ENCODE results near the gene RETNLB. TPM values are rescaled to one million over a fixed set of nuclear protein-coding genes. Genes with fewer than 3 reads are reported as not detected.

Gene RETNLB
- total RNA-seq, 2 donors from 2014 or later, result not detected

DNA sequence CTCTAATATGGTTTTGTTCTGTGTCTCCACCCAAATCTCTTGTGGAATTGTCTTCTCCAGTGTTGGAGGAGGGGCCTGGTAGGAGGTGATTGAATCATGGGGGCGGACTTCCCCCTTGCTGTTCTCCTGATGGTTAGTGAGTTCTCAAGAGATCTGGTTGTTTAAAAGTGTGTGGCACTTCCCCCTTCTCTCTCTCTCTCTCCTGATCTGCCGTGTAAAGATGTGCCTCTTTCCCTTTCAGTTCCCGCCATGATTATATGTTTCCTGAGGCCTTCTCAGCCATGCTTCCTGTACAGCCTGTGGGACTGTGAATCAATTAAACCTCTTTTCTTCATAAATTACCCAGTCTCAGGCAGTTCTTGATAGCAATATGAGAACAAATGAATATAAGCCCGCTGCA, 33.1 kb downstream of the RETNLB start:
- H3K4me1 ChIP-seq (ENCODE audit: control insufficient read depth in 1 of 2, low read depth in 2 of 2), result no peaks in the 10 kb centered on the region
- no peaks in the 10 kb centered on the region for H3K9me3 ChIP-seq
- DNase-seq (ENCODE audit: low spot score) (no peak), ATAC-seq (ENCODE audit: insufficient number of reproducible peaks, low FRiP score, low read depth) (no peak)
- H3K27me3 ChIP-seq (replicated peaks; ENCODE audit: insufficient read depth), result no peaks in the 10 kb centered on the region
- no peak overlapping the region for H3K4me3 ChIP-seq
- H3K36me3 ChIP-seq, result no peaks in the 10 kb centered on the region
- TF ChIP-seq, protein P1, sequence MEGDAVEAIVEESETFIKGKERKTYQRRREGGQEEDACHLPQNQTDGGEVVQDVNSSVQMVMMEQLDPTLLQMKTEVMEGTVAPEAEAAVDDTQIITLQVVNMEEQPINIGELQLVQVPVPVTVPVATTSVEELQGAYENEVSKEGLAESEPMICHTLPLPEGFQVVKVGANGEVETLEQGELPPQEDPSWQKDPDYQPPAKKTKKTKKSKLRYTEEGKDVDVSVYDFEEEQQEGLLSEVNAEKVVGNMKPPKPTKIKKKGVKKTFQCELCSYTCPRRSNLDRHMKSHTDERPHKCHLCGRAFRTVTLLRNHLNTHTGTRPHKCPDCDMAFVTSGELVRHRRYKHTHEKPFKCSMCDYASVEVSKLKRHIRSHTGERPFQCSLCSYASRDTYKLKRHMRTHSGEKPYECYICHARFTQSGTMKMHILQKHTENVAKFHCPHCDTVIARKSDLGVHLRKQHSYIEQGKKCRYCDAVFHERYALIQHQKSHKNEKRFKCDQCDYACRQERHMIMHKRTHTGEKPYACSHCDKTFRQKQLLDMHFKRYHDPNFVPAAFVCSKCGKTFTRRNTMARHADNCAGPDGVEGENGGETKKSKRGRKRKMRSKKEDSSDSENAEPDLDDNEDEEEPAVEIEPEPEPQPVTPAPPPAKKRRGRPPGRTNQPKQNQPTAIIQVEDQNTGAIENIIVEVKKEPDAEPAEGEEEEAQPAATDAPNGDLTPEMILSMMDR (IDR thresholded peaks at IDR 0.05), result no peak
- H3K27ac ChIP-seq, result no peak overlapping the region

- H3K9me3 ChIP-seq, result no peaks in the 10 kb centered on the region
- DNase-seq (ENCODE audit: low spot score) (no peak), ATAC-seq (ENCODE audit: insufficient number of reproducible peaks, low FRiP score, low read depth) (no peak)
- TF ChIP-seq, protein P1 (IDR thresholded peaks at IDR 0.05), result no peak
- no peaks in the 10 kb centered on the region for H3K36me3 ChIP-seq
- H3K4me1 ChIP-seq (ENCODE audit: control insufficient read depth in 1 of 2, low read depth in 2 of 2), result no peaks in the 10 kb centered on the region
- no peaks in the 10 kb centered on the region for H3K27me3 ChIP-seq (replicated peaks; ENCODE audit: insufficient read depth)
- H3K27ac ChIP-seq, result no peak overlapping the region
- no peak overlapping the region for H3K4me3 ChIP-seq
Observed at GRCh38 chr3:108722724-108723123, 34.5 kb downstream of the RETNLB start.

DNA sequence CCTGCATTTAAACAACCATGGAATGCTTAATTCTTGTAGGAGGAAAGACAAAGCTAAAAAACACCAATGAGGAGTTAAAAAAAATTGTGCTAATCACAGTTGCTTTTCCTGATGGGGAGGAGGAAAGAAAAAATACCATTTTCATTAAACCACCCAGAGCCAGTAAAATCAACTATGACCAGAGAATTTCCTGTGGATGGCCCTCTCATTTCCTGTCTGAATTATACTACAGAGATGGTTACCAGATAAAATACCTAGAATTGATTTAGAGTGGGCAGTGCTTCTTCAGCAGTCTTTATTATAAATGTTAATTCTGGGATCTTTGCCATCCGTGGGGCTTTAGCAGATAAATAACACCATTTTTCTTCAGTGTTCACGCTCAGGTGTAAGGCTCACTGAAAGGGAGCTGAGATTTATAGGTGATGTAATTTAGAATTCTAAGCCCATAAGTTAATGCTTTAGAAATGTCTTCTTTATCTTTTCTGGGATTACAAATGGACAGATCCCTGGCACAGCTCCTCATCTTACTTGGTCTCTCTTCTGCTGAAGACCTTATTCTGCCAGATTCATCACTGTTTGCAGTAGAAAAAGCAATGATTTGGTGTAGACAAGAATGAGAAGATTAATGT, 37.9 kb downstream of the RETNLB start:
- H3K27me3 ChIP-seq (replicated peaks; ENCODE audit: insufficient read depth), result no peaks in the 10 kb centered on the region
- no peak for ATAC-seq (ENCODE audit: insufficient number of reproducible peaks, low FRiP score, low read depth)
- no peaks in the 10 kb centered on the region for H3K9me3 ChIP-seq
- no peak for DNase-seq (ENCODE audit: low spot score)
- TF ChIP-seq, protein P1 (IDR thresholded peaks at IDR 0.05), result no peak
- H3K36me3 ChIP-seq, result no peaks in the 10 kb centered on the region
- H3K4me1 ChIP-seq (ENCODE audit: control insufficient read depth in 1 of 2, low read depth in 2 of 2), result no peaks in the 10 kb centered on the region
- no peak overlapping the region for H3K4me3 ChIP-seq
- no peak overlapping the region for H3K27ac ChIP-seq

DNA sequence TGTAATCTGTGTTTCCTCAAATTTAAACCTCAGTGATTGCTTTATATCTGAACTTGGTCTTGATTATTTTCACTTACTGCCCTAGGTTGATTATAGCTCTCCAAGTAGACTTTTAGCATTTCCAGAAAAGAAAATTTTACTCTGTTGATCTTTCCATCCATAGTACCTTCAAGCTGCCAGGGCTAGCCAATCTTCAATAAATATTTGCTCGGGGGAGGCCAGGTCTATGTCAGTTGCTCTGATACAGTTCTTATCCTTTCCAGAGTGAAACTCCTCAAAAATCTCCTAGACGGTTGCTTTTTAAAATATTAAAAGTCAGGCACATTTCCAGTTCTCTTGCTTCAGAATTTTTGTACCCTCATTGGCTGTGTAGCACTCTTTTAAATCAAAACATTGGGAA, 38.8 kb downstream of the RETNLB start:
- no peaks in the 10 kb centered on the region for H3K4me1 ChIP-seq (ENCODE audit: control insufficient read depth in 1 of 2, low read depth in 2 of 2)
- H3K27me3 ChIP-seq (replicated peaks; ENCODE audit: insufficient read depth), result no peaks in the 10 kb centered on the region
- H3K9me3 ChIP-seq, result no peaks in the 10 kb centered on the region
- no peak overlapping the region for H3K27ac ChIP-seq
- H3K4me3 ChIP-seq, result no peak overlapping the region
- ATAC-seq (ENCODE audit: insufficient number of reproducible peaks, low FRiP score, low read depth) (no peak), DNase-seq (ENCODE audit: low spot score) (no peak)
- H3K36me3 ChIP-seq, result no peaks in the 10 kb centered on the region
- TF ChIP-seq, protein P1 (IDR thresholded peaks at IDR 0.05), result no peak

DNA sequence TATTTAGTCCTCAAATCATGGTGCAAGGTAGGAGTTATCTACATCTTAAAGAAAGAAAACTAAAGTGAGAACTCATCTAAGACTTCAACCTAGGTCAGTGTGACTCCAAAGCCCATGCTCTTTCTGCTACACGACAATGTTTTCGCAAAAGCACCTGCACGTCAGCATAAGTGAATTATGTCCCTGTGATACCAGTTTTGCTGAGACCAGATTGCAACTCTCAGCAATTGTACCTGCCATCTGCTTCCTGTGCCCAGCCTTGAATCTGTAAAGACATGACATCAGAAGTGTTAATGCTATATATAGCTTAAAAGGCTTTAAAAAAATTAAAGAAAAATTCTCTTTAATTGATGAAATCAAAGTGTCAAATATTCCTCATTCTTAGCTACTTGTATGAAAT, 43.4 kb downstream of the RETNLB start:
- Histone ChIP-seq H3K4me3 (no peak overlapping the region), H3K4me1 (ENCODE audit: control insufficient read depth in 1 of 2, low read depth in 2 of 2) (no peaks in the 10 kb centered on the region), H3K36me3 (no peaks in the 10 kb centered on the region), H3K27ac (no peak overlapping the region), H3K27me3 (replicated peaks; ENCODE audit: insufficient read depth) (no peaks in the 10 kb centered on the region), H3K9me3 (no peaks in the 10 kb centered on the region)
- no peak for DNase-seq (ENCODE audit: low spot score)
- TF ChIP-seq, protein P1 (IDR thresholded peaks at IDR 0.05), result no peak
- no peak for ATAC-seq (ENCODE audit: insufficient number of reproducible peaks, low FRiP score, low read depth)

Measured in thoracic aorta (tissue), 2 donors.